ENCODE measurements around the gene ATP6V0A4.

DNA sequence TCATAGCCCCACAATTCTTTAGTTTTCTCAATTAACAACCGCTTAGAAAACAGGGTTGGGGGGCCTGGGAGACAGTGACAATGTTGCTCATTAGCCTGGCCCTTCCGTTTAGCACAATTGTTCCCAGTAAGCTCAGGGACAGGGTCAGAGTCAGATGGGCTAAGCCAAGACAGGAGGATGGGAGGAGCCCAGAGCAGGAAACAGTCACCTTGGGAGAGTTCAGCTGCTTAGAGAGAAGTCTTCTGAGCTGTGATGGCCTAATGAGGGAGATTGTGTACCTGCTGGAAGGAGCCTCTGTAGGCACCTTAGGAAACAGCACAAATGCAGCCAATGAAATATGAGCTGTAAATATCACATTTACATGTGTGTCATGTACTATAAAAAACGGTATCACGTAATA, 132.7 kb downstream of the ATP6V0A4 start:
- TF ChIP-seq, protein P1, sequence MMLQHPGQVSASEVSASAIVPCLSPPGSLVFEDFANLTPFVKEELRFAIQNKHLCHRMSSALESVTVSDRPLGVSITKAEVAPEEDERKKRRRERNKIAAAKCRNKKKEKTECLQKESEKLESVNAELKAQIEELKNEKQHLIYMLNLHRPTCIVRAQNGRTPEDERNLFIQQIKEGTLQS (IDR thresholded peaks at IDR 0.05), result no peak
- TF ChIP-seq, protein P2, sequence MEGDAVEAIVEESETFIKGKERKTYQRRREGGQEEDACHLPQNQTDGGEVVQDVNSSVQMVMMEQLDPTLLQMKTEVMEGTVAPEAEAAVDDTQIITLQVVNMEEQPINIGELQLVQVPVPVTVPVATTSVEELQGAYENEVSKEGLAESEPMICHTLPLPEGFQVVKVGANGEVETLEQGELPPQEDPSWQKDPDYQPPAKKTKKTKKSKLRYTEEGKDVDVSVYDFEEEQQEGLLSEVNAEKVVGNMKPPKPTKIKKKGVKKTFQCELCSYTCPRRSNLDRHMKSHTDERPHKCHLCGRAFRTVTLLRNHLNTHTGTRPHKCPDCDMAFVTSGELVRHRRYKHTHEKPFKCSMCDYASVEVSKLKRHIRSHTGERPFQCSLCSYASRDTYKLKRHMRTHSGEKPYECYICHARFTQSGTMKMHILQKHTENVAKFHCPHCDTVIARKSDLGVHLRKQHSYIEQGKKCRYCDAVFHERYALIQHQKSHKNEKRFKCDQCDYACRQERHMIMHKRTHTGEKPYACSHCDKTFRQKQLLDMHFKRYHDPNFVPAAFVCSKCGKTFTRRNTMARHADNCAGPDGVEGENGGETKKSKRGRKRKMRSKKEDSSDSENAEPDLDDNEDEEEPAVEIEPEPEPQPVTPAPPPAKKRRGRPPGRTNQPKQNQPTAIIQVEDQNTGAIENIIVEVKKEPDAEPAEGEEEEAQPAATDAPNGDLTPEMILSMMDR (IDR thresholded peaks at IDR 0.05 in 2 of 3, conservative IDR thresholded peaks at IDR 0.05 in 1 of 3; ENCODE audit: borderline replicate concordance in 1 of 3, insufficient read depth in 1 of 3, low read depth in 2 of 3, low read length in 2 of 3), result no peak
- TF ChIP-seq EZH2phosphoT487 (IDR thresholded peaks at IDR 0.05; ENCODE audit: borderline replicate concordance) (no peak), RAD21 (IDR thresholded peaks at IDR 0.05; ENCODE audit: low read depth) (no peak), POLR2AphosphoS5 (IDR thresholded peaks at IDR 0.05; ENCODE audit: low read depth, low read length) (no peak), JUND (IDR thresholded peaks at IDR 0.05) (no peak), EZH2 (IDR thresholded peaks at IDR 0.05) (no peak), YY1 (IDR thresholded peaks at IDR 0.05; ENCODE audit: extremely low read depth, insufficient replicate concordance, low read depth, low read length) (no peak), POLR2A (IDR thresholded peaks at IDR 0.05; ENCODE audit: borderline replicate concordance, extremely low read depth, insufficient read depth, insufficient read length) (no peak), SP1 (IDR thresholded peaks at IDR 0.05; ENCODE audit: low read depth) (no peak), ZNF274 (IDR thresholded peaks at IDR 0.05; ENCODE audit: low read depth, low read length) (no peak)
- TF ChIP-seq, protein P3, sequence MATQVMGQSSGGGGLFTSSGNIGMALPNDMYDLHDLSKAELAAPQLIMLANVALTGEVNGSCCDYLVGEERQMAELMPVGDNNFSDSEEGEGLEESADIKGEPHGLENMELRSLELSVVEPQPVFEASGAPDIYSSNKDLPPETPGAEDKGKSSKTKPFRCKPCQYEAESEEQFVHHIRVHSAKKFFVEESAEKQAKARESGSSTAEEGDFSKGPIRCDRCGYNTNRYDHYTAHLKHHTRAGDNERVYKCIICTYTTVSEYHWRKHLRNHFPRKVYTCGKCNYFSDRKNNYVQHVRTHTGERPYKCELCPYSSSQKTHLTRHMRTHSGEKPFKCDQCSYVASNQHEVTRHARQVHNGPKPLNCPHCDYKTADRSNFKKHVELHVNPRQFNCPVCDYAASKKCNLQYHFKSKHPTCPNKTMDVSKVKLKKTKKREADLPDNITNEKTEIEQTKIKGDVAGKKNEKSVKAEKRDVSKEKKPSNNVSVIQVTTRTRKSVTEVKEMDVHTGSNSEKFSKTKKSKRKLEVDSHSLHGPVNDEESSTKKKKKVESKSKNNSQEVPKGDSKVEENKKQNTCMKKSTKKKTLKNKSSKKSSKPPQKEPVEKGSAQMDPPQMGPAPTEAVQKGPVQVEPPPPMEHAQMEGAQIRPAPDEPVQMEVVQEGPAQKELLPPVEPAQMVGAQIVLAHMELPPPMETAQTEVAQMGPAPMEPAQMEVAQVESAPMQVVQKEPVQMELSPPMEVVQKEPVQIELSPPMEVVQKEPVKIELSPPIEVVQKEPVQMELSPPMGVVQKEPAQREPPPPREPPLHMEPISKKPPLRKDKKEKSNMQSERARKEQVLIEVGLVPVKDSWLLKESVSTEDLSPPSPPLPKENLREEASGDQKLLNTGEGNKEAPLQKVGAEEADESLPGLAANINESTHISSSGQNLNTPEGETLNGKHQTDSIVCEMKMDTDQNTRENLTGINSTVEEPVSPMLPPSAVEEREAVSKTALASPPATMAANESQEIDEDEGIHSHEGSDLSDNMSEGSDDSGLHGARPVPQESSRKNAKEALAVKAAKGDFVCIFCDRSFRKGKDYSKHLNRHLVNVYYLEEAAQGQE (IDR thresholded peaks at IDR 0.05; ENCODE audit: low read depth), result no peak
- TF ChIP-seq, protein P4, sequence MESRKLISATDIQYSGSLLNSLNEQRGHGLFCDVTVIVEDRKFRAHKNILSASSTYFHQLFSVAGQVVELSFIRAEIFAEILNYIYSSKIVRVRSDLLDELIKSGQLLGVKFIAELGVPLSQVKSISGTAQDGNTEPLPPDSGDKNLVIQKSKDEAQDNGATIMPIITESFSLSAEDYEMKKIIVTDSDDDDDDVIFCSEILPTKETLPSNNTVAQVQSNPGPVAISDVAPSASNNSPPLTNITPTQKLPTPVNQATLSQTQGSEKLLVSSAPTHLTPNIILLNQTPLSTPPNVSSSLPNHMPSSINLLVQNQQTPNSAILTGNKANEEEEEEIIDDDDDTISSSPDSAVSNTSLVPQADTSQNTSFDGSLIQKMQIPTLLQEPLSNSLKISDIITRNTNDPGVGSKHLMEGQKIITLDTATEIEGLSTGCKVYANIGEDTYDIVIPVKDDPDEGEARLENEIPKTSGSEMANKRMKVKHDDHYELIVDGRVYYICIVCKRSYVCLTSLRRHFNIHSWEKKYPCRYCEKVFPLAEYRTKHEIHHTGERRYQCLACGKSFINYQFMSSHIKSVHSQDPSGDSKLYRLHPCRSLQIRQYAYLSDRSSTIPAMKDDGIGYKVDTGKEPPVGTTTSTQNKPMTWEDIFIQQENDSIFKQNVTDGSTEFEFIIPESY (IDR thresholded peaks at IDR 0.05; ENCODE audit: extremely low read depth, insufficient replicate concordance, low read length), result no peak
